Suppressor macrophage treated with lipopolysaccharide for 4 hours (primary cell): ENCODE data around the gene HDAC4.

Experiments used
- DNase-seq: peaks from one replicate; pipeline ENCODE4 v3.0.0-alpha.2; 2020

Gene HDAC4

DNA sequence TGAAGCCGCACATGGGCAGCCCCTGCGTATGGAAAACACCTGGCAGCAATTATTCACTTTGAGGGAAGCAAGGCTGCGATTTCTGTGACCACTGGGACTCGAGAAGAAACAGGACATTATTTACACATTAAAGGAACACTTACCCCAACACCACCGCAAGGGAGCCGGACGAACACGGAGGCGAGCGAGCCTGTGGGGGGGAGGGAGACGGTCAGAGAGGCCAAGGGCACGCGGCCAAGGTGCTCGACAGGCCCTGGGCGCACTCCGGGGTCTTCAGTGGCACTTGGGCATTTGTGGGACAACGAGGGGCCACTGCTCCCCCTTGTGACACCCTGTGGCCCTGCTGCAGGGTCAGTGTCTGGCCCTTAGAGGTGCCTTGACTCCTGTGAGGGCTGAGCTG is 306.0 kb downstream of the HDAC4 start:
- DNase-seq, result no peak

DNA sequence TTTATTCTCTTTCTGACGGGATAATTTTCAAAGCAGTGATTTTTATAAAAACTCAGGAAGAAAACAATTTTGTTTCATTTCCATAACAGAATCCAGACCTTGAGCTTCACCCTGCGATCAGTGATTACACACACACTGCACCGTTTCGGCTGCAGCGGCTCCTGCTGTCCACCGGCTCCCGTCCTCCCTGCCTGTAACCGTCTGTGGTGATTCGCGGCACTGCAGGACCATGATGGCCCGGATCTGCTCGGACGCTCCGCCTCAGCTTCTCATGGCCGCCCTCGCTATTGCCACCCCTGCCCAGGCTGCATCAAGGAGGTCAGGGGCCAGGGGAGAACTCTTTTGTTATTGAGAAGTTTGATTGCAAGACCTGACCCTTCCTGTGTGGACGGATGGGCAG is 306.9 kb downstream of the HDAC4 start:
- DNase-seq, result no peak

DNA sequence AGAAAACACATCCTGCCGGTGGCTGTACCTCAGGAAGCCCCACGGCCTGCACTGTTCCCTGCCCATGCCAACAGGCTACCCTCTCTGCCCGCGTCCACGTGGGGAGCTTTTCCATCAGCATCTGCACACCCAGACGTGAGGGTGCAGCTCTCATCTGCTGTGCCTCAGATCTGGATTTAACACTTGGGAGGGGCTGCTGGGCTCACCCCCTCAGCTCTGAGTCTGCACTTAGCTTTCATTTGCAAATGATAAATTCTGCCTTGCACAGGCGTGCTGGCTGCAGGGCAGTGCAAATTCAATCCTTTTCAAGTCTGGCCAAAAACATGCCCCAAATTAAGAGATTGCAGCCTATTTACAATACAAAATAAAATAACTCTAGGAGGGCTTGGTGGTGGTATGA is 307.3 kb downstream of the HDAC4 start:
- no peak for DNase-seq

DNA sequence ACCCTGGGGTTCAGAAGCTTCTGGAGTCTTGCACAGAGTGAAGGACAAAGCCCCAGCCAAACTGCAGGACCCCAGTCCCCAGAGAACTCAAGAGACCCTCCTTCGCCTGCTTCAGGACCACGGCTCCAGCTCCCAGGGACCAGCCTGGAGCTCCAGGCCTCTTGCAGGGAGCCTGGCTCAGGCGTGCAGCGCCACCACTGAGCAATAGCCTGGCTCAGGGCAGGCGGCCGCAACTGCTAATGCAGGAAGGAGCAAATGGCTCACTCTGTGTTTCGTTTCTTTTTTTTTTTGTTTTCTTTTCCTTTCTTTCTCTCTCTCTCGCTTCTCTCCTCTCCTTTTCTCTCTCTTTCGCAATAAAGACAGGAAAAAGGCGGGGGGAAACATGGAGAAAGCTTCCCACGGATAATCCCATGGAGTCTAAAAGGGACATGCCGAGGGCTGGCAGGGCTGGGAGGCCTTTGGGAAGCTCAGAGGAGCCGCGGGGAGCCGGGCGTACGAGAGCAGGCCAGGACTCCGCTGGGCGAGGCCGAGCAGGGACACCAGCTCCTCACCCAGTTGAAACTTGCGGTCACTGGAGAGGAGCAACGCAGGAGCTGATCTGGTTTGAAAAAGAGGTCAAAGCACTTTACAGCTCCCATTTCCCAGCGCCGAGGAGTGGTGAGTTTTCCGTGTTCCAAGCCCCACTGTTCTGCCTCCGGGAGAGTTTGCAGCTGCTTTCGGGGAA is 308.1 kb downstream of the HDAC4 start:
- no peak for DNase-seq

DNA sequence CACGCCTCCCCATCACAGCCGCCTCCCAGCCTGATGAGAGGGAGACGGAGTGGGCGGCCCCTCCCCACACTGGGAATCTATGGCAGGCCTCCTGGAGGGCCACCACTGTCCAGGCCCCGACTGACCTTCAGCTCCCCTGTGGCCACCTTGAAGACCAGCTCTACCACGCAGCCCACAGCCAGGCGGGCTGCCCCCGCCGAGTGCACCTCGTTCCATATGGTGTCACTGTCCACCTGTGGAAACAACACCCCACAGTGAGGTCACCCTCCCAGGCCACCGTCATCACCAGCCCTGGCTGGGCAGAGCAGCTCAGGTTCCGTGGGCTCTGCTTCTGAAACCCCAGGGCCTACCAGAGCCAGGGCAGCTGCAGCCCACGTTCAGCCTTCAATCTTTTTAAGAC is 310.9 kb downstream of the HDAC4 start:
- DNase-seq, result no peak

DNA sequence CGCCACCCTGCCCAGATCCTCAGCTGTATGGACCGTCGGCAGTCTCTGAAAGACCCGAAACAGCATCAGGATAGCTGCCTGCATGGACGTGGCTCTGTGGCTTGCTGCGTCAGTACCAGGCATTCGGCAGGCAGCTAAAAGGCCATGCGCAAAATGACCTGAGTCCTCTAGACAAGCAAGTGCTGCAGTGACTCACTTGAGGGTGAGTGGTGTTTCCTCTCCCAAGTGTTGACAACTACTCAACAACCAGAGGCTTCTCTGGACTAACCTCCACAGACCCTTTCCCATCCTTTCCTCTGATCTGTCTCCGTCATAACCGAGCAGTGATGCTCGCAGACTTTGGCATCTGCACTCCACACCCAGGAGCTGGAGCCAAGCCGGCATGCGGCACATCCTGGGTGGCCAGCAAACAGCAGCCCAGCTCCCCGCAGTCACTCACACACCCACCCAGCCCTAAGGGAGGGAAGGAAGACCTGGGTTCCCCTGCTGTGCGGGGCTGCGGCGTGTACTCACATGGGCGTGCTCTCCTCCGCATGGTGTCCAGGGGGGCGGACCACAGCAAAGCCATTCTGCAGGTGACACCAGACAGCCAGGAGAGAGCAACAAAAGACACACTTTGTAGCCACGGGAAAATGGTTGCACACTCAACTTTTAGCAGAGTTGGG is 313.6 kb downstream of the HDAC4 start:
- DNase-seq, result no peak

DNA sequence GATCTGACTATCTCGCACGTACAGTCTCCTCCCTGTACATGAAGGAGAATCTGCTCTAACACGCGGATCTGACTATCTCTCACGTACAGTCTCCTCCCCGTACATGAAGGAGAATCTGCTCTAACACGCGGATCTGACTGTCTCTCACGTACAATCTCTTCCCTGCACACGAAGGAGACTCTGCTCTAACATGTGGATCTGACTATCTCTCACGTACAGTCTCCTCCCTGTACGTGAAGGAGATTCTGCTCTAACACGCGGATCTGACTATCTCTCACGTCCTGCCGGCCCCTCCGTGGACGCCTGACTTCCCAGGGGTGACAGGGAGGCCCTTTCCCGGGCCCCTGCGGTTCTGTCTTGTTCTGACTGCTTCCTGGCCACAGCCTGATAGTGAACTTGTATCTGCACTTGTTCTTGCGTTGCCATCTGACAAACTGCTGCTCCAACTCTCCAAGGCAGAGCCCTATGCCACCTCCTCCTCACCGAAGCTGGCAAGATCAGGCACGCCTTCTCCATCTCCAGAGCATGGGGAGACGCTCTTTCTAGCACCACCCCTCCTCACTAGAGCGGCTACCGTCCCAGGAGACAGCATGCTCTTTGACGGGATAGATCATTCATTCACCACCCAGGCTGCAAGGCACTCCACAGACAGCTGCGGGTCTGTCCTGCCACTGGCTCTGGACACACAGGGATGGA is 314.3 kb downstream of the HDAC4 start:
- no peak for DNase-seq

DNA sequence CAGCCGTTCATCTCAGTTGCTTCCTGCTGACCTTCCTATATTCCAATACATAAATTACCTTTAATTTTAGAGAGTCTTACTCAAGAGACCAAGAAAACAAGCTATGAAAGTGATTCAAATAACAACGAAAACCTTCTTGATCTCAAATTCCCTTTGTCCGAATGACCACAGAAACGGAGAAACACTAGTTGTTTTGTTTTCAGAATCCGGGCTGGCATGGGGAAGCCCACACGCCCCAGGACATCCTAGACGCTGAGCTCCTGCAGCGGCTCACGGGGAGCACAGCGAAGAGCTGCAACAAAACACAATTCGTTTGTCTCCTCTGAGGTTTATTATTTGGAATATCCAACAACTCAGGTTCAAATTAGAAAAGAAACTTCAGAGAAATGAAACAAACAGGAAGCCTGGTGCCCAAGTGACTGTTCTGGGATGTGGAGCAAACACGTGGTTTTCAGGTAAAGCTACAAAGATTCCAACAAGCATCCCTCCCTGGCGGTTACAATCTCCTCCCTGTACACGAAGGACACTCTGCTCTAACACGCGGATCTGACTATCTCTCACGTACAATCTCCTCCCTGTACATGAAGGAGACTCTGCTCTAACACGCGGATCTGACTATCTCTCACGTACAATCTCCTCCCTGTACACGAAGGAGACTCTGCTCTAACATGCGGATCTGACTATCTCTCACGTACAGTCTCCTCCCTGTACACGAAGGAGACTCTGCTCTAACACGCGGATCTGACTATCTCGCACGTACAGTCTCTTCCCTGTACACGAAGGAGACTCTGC is 315.4 kb downstream of the HDAC4 start:
- DNase-seq, result no peak

DNA sequence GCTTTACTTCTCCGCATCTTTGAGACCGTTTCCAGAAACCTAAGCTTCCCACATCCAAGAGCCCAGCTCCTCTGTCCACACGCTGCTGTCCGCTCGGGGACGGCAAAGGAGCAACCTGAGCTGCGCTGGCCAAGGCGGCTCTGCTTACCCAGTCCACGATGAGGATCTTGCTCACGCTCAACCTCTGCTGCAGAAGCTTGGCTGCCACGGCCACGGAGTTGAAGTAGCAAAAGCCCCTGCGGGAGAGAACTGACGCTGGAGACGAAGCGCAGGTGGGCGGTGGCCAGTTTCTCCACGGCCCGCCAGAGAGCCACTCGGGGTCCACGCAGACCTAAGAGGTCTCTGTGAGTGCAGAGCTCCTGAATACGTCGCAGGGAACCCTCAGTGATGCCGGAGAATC is 316.8 kb downstream of the HDAC4 start:
- no peak for DNase-seq

DNA sequence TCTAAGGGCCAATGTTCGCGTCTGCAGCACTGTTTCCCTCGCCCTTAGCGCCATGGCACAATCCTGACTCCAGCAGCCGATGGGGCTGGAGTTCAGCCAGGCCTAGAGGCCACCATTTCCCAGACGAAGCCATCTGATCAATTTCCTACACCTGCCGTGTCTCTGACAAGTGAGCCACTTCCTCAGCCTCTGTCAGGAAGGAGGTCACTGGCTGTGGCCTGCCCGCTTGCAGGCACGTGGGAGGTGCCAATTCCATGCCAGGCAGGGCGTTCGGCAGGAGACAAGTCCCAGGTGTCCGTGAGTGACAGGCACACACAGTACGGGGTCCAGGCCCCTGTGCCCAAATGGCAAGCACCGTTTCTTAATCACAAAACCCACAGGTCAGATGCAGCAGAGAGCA is 318.4 kb downstream of the HDAC4 start:
- no peak for DNase-seq

DNA sequence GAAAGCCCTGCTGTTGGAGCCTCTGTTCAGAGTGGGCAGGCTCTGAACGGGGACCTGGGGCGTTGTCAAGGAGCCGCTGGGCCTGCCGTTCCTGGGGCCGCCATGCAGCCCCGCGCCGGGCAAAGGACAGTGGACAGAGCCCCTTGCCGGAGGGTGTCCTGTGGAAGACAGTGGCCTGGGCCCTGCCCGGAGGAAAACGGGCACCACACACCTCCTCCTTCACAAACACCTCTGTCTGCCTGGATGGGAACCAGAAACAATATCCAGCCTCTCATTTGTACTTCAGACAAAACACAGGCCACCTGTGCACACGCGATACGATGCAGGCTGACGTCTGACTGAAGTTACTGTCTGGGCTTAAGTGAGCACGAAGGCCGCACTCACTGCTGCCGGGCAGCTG is 319.2 kb downstream of the HDAC4 start:
- no peak for DNase-seq

DNA sequence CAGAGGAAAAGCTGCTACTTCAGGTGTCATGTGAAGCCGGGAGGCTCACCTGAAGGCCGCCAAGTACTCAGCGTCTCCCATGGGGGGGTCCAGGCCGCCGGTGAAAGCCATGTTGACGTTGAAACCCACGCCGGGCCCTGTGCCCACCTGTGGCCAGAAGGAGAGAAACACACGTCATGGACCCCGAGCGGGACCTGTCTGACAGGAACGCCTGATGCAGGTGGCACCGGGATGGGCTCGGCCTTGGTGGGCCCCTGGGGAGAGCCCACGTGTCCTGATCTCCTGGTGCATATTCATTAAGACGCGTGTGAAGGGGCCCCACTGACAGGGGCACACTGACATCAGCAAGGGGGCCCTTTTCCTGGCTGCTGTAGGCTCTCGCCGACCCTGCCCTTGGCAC is 319.8 kb downstream of the HDAC4 start:
- DNase-seq, result no peak

DNA sequence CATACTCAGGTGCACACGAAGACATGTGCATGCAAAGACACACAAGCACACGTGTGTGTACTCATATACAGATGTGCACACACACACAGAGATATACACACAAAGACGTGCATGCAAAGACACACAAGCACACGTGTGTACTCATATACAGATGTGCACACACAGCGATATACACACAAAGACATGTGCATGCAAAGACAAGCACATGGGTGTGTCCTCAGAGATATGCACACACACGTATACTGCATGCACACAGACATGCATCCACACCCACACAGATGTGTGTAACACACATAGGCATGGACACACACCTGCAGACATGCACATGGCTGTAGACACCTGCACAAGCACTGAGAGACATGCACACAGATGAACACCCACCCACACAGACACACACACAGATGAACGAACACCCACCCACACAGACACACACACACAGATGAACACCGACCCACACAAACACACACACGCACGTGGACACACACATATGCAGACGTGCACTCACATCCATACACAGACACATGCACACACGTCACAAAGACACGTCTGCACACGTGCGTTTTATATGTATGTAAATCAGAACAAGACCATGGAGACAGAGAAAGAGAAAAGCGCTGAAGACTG is 321.0 kb downstream of the HDAC4 start:
- DNase-seq, result no peak

DNA sequence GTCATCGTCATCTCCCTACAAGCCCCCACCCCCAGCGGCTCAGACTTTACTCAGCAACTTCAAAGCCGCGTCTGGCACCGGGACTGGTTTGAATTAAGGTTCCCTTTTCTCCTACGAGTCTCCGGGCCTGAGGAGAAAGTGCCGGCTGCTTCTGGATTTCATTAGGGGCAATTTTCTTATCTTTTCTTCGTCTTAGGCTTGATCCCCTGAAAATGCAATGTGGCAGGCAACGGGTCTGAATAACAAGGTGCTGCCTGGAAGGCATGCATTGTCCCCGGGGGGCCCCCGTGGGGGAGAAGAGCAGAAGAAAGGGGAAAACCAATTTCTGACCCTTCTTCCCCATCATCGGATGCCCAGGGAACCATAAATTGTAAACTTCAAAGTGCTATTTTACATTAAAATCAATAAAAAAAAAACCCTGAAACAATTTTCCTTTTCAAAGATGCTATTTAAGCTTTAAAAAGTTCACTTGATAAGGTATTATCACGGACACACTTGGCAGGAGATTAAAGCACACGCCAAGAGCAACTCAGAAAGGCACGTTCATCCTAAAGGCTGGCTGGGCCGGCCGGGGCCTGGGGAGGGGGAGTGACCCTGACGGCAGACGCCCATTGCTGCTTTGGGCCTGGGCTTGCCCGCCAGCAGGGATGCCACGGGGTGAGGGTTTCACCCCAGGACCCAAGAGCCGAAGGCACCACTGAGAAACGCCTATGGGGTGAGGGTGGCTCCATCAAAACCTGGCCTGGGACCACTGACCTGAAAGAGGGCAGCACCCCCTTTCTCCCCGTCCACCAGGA is 322.5 kb downstream of the HDAC4 start:
- no peak for DNase-seq

DNA sequence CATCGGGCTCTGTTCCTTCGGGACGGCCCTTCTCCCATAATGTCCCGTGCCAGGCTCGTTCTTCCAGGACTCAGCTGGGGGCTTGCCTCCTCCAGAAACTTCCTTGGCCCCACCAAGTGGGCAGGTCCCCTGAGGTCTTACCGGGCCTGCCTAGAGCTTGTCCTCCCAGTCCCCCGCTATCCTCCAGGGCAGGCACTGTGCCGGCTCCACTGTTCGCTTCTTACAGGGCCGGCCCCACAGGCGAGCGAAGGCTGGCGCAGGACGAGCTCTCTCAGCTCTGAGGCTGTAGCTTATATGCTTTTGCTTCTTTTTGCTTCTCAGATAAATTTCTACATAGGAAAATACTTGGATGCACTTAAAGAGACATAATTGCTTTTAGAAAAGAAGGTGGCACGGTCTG is 323.6 kb downstream of the HDAC4 start:
- DNase-seq, result no peak

DNA sequence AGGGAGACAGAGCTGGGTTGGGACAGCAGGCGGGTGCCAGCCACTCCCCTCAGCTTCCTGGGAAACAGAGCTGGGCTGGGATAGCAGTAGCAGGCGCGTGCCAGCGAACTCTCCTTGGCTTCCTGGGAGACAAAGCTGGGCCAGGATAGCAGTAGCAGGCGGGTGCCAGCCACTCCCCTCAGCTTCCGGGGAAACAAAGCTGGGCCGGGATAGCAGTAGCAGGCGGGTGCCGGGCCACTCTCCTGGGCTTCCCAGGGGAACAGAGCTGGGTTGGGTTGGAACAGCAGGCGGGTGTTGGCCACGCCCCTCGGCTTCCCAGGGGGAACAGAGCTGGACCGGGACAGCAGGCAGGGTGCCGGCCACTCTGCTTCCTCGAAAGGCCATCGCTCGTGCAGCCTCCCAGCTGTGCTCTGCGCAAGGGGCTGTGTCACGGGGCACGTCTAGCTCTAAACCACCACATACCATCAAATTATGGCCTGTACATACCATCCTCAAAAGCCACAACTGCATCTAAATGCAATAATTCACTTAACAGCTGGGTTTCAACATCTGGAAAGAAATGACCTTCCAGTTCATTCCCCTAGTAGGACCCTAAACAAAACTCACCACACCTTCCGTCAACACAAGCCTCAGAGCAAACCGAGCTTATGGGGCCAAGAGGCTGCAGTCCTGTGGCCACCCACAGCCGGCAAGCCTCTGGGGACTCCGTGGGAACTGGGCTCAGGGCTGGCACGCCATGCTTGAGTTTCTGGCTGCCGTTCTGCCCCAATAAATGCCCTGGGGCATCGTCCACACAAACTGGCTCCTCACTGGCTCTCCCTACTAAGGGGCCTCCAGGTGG is 324.7 kb downstream of the HDAC4 start:
- no peak for DNase-seq

DNA sequence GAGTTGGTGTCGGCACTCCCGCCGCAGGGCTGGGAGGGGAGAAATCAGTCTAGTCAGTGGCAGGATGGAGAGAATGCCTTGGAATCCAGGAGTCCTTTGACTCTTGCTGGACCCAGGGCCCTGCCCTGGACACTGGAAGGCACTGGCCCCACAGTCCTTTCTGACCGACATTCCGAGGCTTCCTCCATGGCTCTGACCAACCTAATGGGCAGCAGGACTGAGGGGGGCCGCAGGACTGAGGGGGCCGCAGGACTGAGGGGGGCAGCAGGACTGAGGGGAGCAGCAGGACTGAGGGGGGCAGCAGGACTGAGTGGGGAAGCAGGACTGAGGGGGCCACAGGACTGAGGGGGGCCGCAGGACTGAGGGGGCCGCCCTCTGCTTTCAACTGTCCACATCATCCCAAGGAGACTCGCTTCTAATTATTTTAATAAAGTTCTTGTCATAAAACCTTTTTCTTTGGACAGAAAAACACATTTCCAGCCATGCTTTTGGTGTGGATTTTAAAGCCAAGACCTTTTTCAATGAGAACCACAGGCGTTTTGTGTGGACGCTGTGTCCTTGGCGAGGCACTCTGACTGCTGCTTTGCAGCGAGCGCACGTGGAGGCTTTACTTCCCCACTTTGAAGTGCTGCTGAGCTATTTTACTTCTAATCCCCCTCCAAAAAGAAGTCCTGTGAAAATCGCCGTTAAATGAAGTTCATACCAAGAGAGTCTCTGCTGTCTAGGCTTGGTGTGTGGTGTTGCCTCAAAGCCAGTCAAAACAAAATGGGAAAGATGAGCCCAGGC is 326.9 kb downstream of the HDAC4 start:
- no peak for DNase-seq

DNA sequence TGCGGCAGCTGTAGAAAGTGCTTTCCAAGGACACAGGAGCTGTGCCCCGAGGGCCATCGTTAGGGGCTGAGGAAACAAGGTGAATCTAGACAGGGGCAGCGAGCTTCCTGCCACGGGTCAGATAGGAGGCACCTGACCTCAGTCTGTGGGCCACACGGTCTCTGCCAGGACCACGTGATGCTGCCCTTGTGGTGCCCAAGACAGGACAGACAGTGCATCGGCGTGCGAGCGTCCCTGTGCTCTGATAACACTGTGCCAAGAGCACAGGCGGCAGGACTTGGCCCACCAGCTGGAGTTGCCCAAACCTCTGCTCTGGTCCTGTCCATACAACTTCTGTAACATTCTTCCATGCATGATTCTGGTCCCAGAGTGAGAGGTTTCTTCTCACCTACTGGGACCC is 327.6 kb downstream of the HDAC4 start:
- DNase-seq, result no peak

DNA sequence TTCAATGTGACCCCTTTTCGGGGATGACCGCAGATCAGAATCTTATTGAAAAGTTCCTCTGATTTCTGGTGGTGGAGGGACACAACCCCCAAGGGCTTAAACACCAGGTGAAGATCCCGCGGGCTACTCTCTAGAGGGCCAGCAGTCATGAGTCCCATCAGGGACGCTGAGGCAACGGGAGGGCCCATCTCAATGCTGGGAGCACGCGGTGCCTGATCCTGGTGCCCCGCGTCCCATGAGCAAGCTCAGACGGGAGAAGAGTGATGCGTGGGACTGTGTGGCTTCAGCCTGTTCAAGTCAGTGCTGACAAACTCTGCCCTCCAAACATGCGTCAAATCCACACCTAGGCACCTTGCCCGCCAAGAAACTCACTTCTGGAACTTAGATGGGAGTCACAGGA is 328.0 kb downstream of the HDAC4 start:
- no peak for DNase-seq

DNA sequence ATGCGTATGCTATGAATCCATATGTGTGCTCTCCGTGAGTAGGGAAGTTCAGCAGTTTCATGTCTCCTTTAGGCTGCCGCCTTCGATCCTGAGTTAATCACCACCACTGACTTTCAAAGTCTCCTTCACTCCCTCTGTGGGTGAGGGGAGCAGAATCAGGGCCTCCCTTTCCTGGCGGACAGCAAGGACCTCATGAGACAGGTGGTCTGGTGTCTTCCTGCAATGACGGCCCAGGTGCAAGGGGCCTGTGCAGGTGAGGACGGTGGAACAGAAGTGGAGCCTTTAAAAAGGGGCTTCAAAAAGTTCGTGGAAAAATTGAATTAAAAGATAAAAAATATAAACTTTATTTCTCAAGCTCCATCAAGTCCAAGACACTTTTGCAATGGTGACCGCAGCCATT is 330.4 kb downstream of the HDAC4 start:
- no peak for DNase-seq
